NCI-H345 (cell line): Measurements from ENCODE around the gene CRLF1.
"Not testable (repeated sequence)": the region's sequence is repeated elsewhere in the genome, so short reads cannot be mapped to it uniquely, and the experiment has no call there.

Source experiments
- DNase-seq: peaks from one replicate; lab custom pipeline; 2025; lab: John Stamatoyannopoulos, UW

The CRLF1 gene

GRCh38 chr19:18608805-18609716 is 2.5 kb upstream of the CRLF1 start:
- no peak for DNase-seq

GRCh38 chr19:18608102-18608804 is 1.7 kb upstream of the CRLF1 start:
- no peak for DNase-seq

GRCh38 chr19:18607226-18608101 is 865 bp upstream of the CRLF1 start:
- DNase-seq = no peak

GRCh38 chr19:18605546-18606280 is 886 bp downstream of the CRLF1 start:
- DNase-seq = no peak

GRCh38 chr19:18605196-18605545 is 1.4 kb downstream of the CRLF1 start:
- DNase-seq = no peak

GRCh38 chr19:18604820-18605159 is 1.8 kb downstream of the CRLF1 start:
- no peak for DNase-seq

GRCh38 chr19:18603958-18604819 is 2.4 kb downstream of the CRLF1 start:
- no peak for DNase-seq

- no peak for DNase-seq
These were observed 3.2 kb downstream of the CRLF1 start for GRCh38 chr19:18603255-18603957.

- DNase-seq = no peak
These were observed 4.7 kb downstream of the CRLF1 start for GRCh38 chr19:18601875-18602274.

- not testable (repeated sequence) for DNase-seq
These were observed 5.8 kb downstream of the CRLF1 start for GRCh38 chr19:18600692-18601397.

- DNase-seq = no peak
These were observed 7.1 kb downstream of the CRLF1 start for GRCh38 chr19:18599485-18599884.

GRCh38 chr19:18597809-18598660 is 8.6 kb downstream of the CRLF1 start:
- no peak for DNase-seq

- no peak for DNase-seq
These were observed 9.8 kb downstream of the CRLF1 start for GRCh38 chr19:18596752-18597157.

GRCh38 chr19:18595475-18595874 is 11.1 kb downstream of the CRLF1 start:
- DNase-seq = no peak

GRCh38 chr19:18594824-18595373 is 11.7 kb downstream of the CRLF1 start:
- no peak for DNase-seq

GRCh38 chr19:18594096-18594823 is 12.3 kb downstream of the CRLF1 start:
- peak; percentile 46 for DNase-seq

GRCh38 chr19:18593367-18594095 is 13.1 kb downstream of the CRLF1 start:
- no peak for DNase-seq
